ENCODE results near the gene RASSF3. TPM values are rescaled to one million over a fixed set of nuclear protein-coding genes. Genes with fewer than 3 reads are reported as not detected.

The RASSF3 gene
- total RNA-seq, 1 donor from 2014 or later: 31.8 TPM

GRCh38 chr12:64674367-64674922, 64.2 kb downstream of the RASSF3 start:
- Mint-ChIP-seq H3K4me3 (peak overlapping the region; percentile 41), H3K4me1 (ENCODE audit: unreplicated experiment) (peaks cover 58% of the 10 kb centered on the region), H3K36me3 (no peaks in the 10 kb centered on the region), H3K27ac (peak overlapping the region; percentile 57), H3K9me3 (no peaks in the 10 kb centered on the region), H3K27me3 (no peaks in the 10 kb centered on the region)
- TF ChIP-seq CTCF (conservative IDR thresholded peaks at IDR 0.05): no peak
- no peak for DNase-seq (ENCODE audit: extremely low spot score, unreplicated experiment)

GRCh38 chr12:64675795-64676194, 65.5 kb downstream of the RASSF3 start:
- no peak for TF ChIP-seq CTCF (conservative IDR thresholded peaks at IDR 0.05)
- H3K27me3 Mint-ChIP-seq: no peaks in the 10 kb centered on the region
- H3K36me3 Mint-ChIP-seq: no peaks in the 10 kb centered on the region
- no peak for DNase-seq (ENCODE audit: extremely low spot score, unreplicated experiment)
- H3K27ac Mint-ChIP-seq: no peak overlapping the region
- H3K4me3 Mint-ChIP-seq: no peak overlapping the region
- H3K4me1 Mint-ChIP-seq (ENCODE audit: unreplicated experiment): peaks cover 54% of the 10 kb centered on the region
- H3K9me3 Mint-ChIP-seq: no peaks in the 10 kb centered on the region

- peak; percentile 39 for TF ChIP-seq CTCF (conservative IDR thresholded peaks at IDR 0.05)
- Mint-ChIP-seq H3K4me3 (no peak overlapping the region), H3K27me3 (no peaks in the 10 kb centered on the region), H3K27ac (no peak overlapping the region), H3K36me3 (no peaks in the 10 kb centered on the region), H3K4me1 (ENCODE audit: unreplicated experiment) (peaks cover 58% of the 10 kb centered on the region), H3K9me3 (peaks cover 4% of the 10 kb centered on the region)
- DNase-seq (ENCODE audit: extremely low spot score, unreplicated experiment): no peak
These were observed 68.0 kb downstream of the RASSF3 start for GRCh38 chr12:64678248-64678647.

- DNase-seq (ENCODE audit: extremely low spot score, unreplicated experiment): no peak
- Mint-ChIP-seq H3K27ac (no peak overlapping the region), H3K9me3 (peaks cover 4% of the 10 kb centered on the region), H3K27me3 (no peaks in the 10 kb centered on the region), H3K4me3 (no peak overlapping the region), H3K4me1 (ENCODE audit: unreplicated experiment) (peaks cover 58% of the 10 kb centered on the region), H3K36me3 (peaks cover 4% of the 10 kb centered on the region)
- TF ChIP-seq CTCF (conservative IDR thresholded peaks at IDR 0.05): no peak
These were observed 68.5 kb downstream of the RASSF3 start for GRCh38 chr12:64678835-64679234.

GRCh38 chr12:64679487-64680001, 69.2 kb downstream of the RASSF3 start:
- DNase-seq (ENCODE audit: extremely low spot score, unreplicated experiment): no peak
- Mint-ChIP-seq H3K36me3 (peaks cover 5% of the 10 kb centered on the region), H3K9me3 (peaks cover 4% of the 10 kb centered on the region), H3K27ac (peak overlapping the region; percentile 27), H3K4me1 (ENCODE audit: unreplicated experiment) (peaks cover 53% of the 10 kb centered on the region), H3K4me3 (no peak overlapping the region), H3K27me3 (no peaks in the 10 kb centered on the region)
- TF ChIP-seq CTCF (conservative IDR thresholded peaks at IDR 0.05): no peak
